ENCODE results near the gene RBM14. TPM values are rescaled to one million over a fixed set of nuclear protein-coding genes. Genes with fewer than 3 reads are reported as not detected.

RBM14 gene
- total RNA-seq, 1 donor from 2014 or later, result 160 TPM

GRCh38 chr11:66670816-66671215, 54.4 kb downstream of the RBM14 start:
- intact Hi-C loops (cut with micrococcal nuclease), result no loop called here

- intact Hi-C loops (cut with micrococcal nuclease), result no loop called here
These were observed 58.7 kb downstream of the RBM14 start for GRCh38 chr11:66674964-66675602.

GRCh38 chr11:66676282-66676919, 60.0 kb downstream of the RBM14 start:
- intact Hi-C loops (cut with micrococcal nuclease), result no loop called here

Other genes with a start within 250 kb of the RBM14 start
- 6.1 and 6.8 TPM in 2 replicates for gene SLC29A2, start 244.9 kb upstream of the RBM14 start, total RNA-seq
- gene NPAS4, start 195.6 kb upstream of the RBM14 start, total RNA-seq, result 0.07 and 0.42 TPM in 2 replicates
- gene MRPL11, start 177.8 kb upstream of the RBM14 start, total RNA-seq, result 60.4 and 60.5 TPM in 2 replicates
- gene PELI3, start 149.7 kb upstream of the RBM14 start, total RNA-seq, result 7.8 and 10.1 TPM in 2 replicates
- 94.0 and 94.1 TPM in 2 replicates for gene DPP3, start 136.2 kb upstream of the RBM14 start, total RNA-seq
- 21.5 and 23.4 TPM in 2 replicates for gene BBS1, start 106.0 kb upstream of the RBM14 start, total RNA-seq
- gene ZDHHC24, start 70.6 kb upstream of the RBM14 start, total RNA-seq, result 16.2 and 17.5 TPM in 2 replicates
- not detected in 2 replicates for gene ACTN3, start 69.7 kb upstream of the RBM14 start, total RNA-seq
- gene CTSF, start 48.0 kb upstream of the RBM14 start, total RNA-seq, result 1.2 and 2.0 TPM in 2 replicates
- 0.15 TPM in 1 of 2 replicates, not detected in the other for gene CCDC87, start 23.6 kb upstream of the RBM14 start, total RNA-seq
- gene CCS, start 23.4 kb upstream of the RBM14 start, total RNA-seq, result 36.8 and 42.7 TPM in 2 replicates
- 124 and 138 TPM in 2 replicates for gene RBM4, start 22.1 kb downstream of the RBM14 start, total RNA-seq
- gene RBM4B, start 61.3 kb downstream of the RBM14 start, total RNA-seq, result 15.4 and 16.8 TPM in 2 replicates
- gene SPTBN2, start 112.6 kb downstream of the RBM14 start, total RNA-seq, result 0.05 and 0.39 TPM in 2 replicates
- gene RCE1, start 226.8 kb downstream of the RBM14 start, total RNA-seq, result 25.5 and 29.1 TPM in 2 replicates
- gene LRFN4, start 240.4 kb downstream of the RBM14 start, total RNA-seq, result 19.6 and 20.0 TPM in 2 replicates